GM13976 (cell line): ENCODE results near the gene TMEM238.
A peak's percentile ranks its signal among the peaks of the same experiment; 100 is the strongest.
"Not testable (repeated sequence)": the region's sequence is repeated elsewhere in the genome, so short reads cannot be mapped to it uniquely, and the experiment has no call there.

Experiments used
- DNase-seq: peaks from one replicate; pipeline ENCODE4 v3.0.0; 2012; ENCODE audit warnings: low spot score
- CTCF ChIP-seq: IDR thresholded peaks from 2 replicates; pipeline ENCODE4 v1.5.1; 2012; ENCODE audit warnings: borderline replicate concordance, mild to moderate bottlenecking; ENCODE audit not compliant: insufficient read depth; ENCODE audit errors: extremely low read depth, missing control alignments, control extremely low read depth
- in situ Hi-C: fragments of 300-500 bp; cut with MboI; formaldehyde crosslinking; loops from one replicate; pipeline ENCODE4 v1.12.0; 2022; ENCODE audit warnings: low sequenced_read_pairs, mixed read lengths, inconsistent platforms; ENCODE audit not compliant: unreplicated experiment

The TMEM238 gene

GRCh38 chr19:55408533-55408872 is 24.4 kb upstream of the TMEM238 start:
- no peak for DNase-seq
- in situ Hi-C loops = no loop called here
- TF ChIP-seq CTCF = no peak

GRCh38 chr19:55407800-55408532 is 23.9 kb upstream of the TMEM238 start:
- in situ Hi-C loops = no loop called here
- DNase-seq = peak; percentile 98
- TF ChIP-seq CTCF = no peak

GRCh38 chr19:55407550-55407799 is 23.4 kb upstream of the TMEM238 start, which contains the start of gene UBE2S:
TSS of gene UBE2S (minus strand) at chr19:55407788. CDS start at chr19:55407589, 199 bp downstream.
- in situ Hi-C loops = not testable (repeated sequence)

GRCh38 chr19:55406826-55407549 is 22.9 kb upstream of the TMEM238 start:
- in situ Hi-C loops = no loop called here
- TF ChIP-seq CTCF = no peak
- DNase-seq = peak; percentile 67

More at GRCh38 chr19:55407550-55407799, 23.4 kb upstream of the TMEM238 start, which contains the start of gene UBE2S:
- not testable (repeated sequence) for DNase-seq

GRCh38 chr19:55406091-55406825 is 22.2 kb upstream of the TMEM238 start:
- no peak for DNase-seq
- in situ Hi-C loops = no loop called here
- no peak for TF ChIP-seq CTCF

- no peak for DNase-seq
- TF ChIP-seq CTCF = no peak
- in situ Hi-C loops = no loop called here
These were observed 21.5 kb upstream of the TMEM238 start for GRCh38 chr19:55405638-55406037.

GRCh38 chr19:55402509-55402908 is 18.4 kb upstream of the TMEM238 start:
- TF ChIP-seq CTCF = no peak
- DNase-seq = no peak
- in situ Hi-C loops = no loop called here

GRCh38 chr19:55401390-55401789 is 17.3 kb upstream of the TMEM238 start:
- in situ Hi-C loops, DNase-seq: not testable (repeated sequence)
